Measurements from ENCODE around the gene IFT74. TPM values are rescaled to one million over a fixed set of nuclear protein-coding genes. Genes with fewer than 3 reads are reported as not detected.

Gene IFT74
- total RNA-seq, 1 experiment from 2014 or later, result 16.2 TPM

DNA sequence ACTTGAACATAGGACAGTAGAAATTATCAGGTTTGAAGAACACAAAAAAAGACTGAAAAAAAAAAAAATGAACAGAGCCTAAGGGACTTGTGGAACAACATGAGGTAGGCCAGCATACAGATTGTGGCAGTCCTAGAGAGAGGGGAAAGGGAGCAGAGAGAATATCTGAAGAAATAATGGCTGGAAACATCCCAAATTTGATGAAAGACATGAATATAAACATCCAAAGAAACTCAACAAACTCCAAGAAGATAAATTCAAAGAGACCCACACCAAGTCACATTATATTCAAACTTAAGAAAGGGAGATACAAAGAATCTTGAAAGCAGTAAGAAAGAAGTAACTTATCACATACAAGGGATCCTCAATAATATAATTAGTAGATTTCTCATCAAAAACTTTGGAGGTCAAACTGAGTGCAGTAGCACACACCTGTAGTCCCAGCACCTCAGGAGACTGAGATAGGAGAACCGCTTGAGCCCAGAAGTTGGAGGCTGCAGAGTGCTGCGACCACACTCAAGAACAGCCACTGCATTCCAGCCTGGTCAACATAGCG lies 18.3 kb upstream of the IFT74 start:
- no peaks in the 10 kb centered on the region for H4K20me1 ChIP-seq (ENCODE audit: control insufficient read depth, insufficient read depth, insufficient read length)
- H3K14ac ChIP-seq (ENCODE audit: insufficient read depth, low read length), result no peak overlapping the region
- no peaks in the 10 kb centered on the region for H3K23me2 ChIP-seq (ENCODE audit: insufficient read length, low read depth, low read length, poor library complexity, severe bottlenecking)
- Mint-ChIP-seq H3K27ac (peak overlapping the region in 1 of 3 experiments; percentile 46; a peak in 1 of 7 replicates), H3K4me1 (peaks cover 22 to 26% of the 10 kb centered on the region in 2 experiments), H3K27me3 (ENCODE audit: low read depth) (no peaks in the 10 kb centered on the region), H3K9me3 (peaks cover 8 to 9% of the 10 kb centered on the region in 2 experiments), H3K4me3 (no peak overlapping the region), H3K36me3 (ENCODE audit: insufficient read depth in 1 of 3, low read depth in 3 of 3) (peaks cover 12 to 21% (median 21%) of the 10 kb centered on the region in 3 experiments)
- H3K56ac ChIP-seq (ENCODE audit: insufficient read length, low read depth, low read length), result no peak overlapping the region
- TF ChIP-seq, protein P1, sequence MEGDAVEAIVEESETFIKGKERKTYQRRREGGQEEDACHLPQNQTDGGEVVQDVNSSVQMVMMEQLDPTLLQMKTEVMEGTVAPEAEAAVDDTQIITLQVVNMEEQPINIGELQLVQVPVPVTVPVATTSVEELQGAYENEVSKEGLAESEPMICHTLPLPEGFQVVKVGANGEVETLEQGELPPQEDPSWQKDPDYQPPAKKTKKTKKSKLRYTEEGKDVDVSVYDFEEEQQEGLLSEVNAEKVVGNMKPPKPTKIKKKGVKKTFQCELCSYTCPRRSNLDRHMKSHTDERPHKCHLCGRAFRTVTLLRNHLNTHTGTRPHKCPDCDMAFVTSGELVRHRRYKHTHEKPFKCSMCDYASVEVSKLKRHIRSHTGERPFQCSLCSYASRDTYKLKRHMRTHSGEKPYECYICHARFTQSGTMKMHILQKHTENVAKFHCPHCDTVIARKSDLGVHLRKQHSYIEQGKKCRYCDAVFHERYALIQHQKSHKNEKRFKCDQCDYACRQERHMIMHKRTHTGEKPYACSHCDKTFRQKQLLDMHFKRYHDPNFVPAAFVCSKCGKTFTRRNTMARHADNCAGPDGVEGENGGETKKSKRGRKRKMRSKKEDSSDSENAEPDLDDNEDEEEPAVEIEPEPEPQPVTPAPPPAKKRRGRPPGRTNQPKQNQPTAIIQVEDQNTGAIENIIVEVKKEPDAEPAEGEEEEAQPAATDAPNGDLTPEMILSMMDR (conservative IDR thresholded peaks at IDR 0.05), result no peak
- no peak overlapping the region for H2BK5ac ChIP-seq (ENCODE audit: insufficient read length, low read length)
- no peak overlapping the region for H3K4me2 ChIP-seq (ENCODE audit: insufficient read depth, insufficient read length, low read length)
- no peak overlapping the region for H3K27ac ChIP-seq (ENCODE audit: insufficient read length, low read depth, low read length)
- H3K4me1 ChIP-seq (ENCODE audit: insufficient read depth, low read length), result peaks cover 2% of the 10 kb centered on the region; the same call in 1 of the 2 replicates
- no peak overlapping the region for H2BK120ac ChIP-seq (ENCODE audit: low read depth, low read length, poor library complexity, severe bottlenecking)
- no peak overlapping the region for H3K4ac ChIP-seq (ENCODE audit: low read depth, low read length)
- H2BK20ac ChIP-seq (ENCODE audit: low read depth, low read length, poor library complexity, severe bottlenecking), result no peak overlapping the region
- H3K23ac ChIP-seq (ENCODE audit: insufficient read length, low read depth, low read length), result no peak overlapping the region
- no peak overlapping the region for H3T11ph ChIP-seq (ENCODE audit: low read length)
- H4K91ac ChIP-seq (ENCODE audit: insufficient read length, low read depth, low read length), result no peak overlapping the region
- no peaks in the 10 kb centered on the region for H3K27me3 ChIP-seq (ENCODE audit: insufficient read depth, low read length)
- H4K8ac ChIP-seq (replicated peaks; ENCODE audit: insufficient read length, low read depth, low read length), result no peak overlapping the region
- H3K9me3 ChIP-seq (ENCODE audit: control insufficient read depth, low read depth, low read length), result no peaks in the 10 kb centered on the region
- H3K9ac ChIP-seq (ENCODE audit: extremely low read depth, insufficient read length, low read length), result no peak overlapping the region
- H2BK12ac ChIP-seq (ENCODE audit: insufficient read length, low read depth, low read length), result no peak overlapping the region
- H2AFZ ChIP-seq (ENCODE audit: low read length), result no peak overlapping the region
- no peak overlapping the region for H4K5ac ChIP-seq (ENCODE audit: insufficient read length, low read depth, low read length)
- H3K79me2 ChIP-seq (ENCODE audit: insufficient read depth, low read length), result peaks cover 25% of the 10 kb centered on the region; the same call in 1 of the 2 replicates
- H3K79me1 ChIP-seq (ENCODE audit: insufficient read depth, low read depth, low read length, poor library complexity, severe bottlenecking), result peaks cover 3% of the 10 kb centered on the region
- no peak overlapping the region for H2AK5ac ChIP-seq (ENCODE audit: insufficient read length, low read length)
- no peak overlapping the region for H2BK15ac ChIP-seq (ENCODE audit: low read depth, low read length)
- no CpG with 5 or more reads among the region's 3 CpGs for WGBS (ENCODE audit: extremely low coverage, insufficient read length, low lambda C conversion rate)
- no peak overlapping the region for H3K18ac ChIP-seq (ENCODE audit: insufficient read length, low read depth, low read length)
- no peak for DNase-seq
